H1 (cell line): ENCODE results near the gene CC2D2A. TPM values are rescaled to one million over a fixed set of nuclear protein-coding genes. Genes with fewer than 3 reads are reported as not detected.

Experiments
- JUN ChIP-seq: IDR thresholded peaks from 2 replicates; pipeline ENCODE4 v1.6.1; 2011; ENCODE audit warnings: low read depth, mild to moderate bottlenecking, improper control_type of control experiment, low read length
- TAF1 ChIP-seq: IDR thresholded peaks from 2 replicates; pipeline ENCODE4 v1.6.1; 2011; ENCODE audit warnings: mild to moderate bottlenecking, low read depth, low read length
- polyA plus RNA-seq, 7 experiments: library from polyadenylated mRNA; depleted of rRNA in 3 of 7; stranded (reverse) in 5 of 7; unstranded in 2 of 7; fragments of >200 nt in 5 of 7; fragments of 200-250 nt in 2 of 7; gene quantifications; 1 replicate in 5 of 7; 2 replicates in 1 of 7; 4 replicates in 1 of 7; pipeline versions ENCODE4 v1.2.1 to v1.2.3, GENCODE V29; 2011 to 2013; ENCODE audit warnings: missing spikeins in 2 of 7, mixed read lengths in 2 of 7
- total RNA-seq: library from RNA; stranded (reverse); fragmentation: NEBNext Ultra II Directional; extraction: Animal tissue kit (Norgen Biotek cat#: 25700); gene quantifications from 2 replicates; pipeline ENCODE4 v1.2.1, GENCODE V29; 2021

The CC2D2A gene
- total and polyA plus RNA-seq, 2 of the 8 experiments (the other 6 are each of a cell fraction or from before 2014, with no cell fraction given) = 11.0 to 12.2 TPM

DNA sequence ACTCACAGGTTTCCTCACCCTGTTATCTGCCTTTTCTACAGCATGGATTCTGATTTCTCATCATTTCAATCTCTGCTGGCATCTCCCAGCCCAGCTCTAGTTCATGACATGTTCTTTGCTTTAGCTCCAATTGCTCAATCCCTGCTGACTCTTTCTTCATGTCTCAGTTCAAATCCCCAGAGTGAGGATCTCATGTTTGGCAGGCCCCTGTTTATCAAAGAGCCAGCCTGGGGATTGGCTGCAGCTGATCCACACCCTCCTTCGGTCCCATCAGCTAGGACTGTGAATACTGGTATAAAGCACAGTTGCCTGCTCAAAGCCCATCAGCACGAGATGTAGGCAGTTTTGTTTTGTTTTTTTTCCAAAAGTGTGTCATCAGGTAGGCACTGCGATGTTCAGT lies 14.4 kb upstream of the CC2D2A start (continued):
- TF ChIP-seq TAF1 (no peak), JUN (no peak)
